HL-60/S4 (cell line): ENCODE data around the gene TP63.
"Not testable (repeated sequence)": the region's sequence is repeated elsewhere in the genome, so short reads cannot be mapped to it uniquely, and the experiment has no call there.

Experiments used
- in situ Hi-C: fragments of 300-500 bp; cut with MboI; formaldehyde crosslinking; loops from 2 replicates; pipeline ENCODE4 v1.14.3; 2022; ENCODE audit warnings: low sequenced_read_pairs

Gene TP63

DNA sequence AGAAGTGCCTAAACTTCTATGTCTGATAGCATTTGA, at the start of gene TP63:
TSS of gene TP63 (plus strand) at position 17 of the 36 bp plus-strand sequence. CDS start 127 bp downstream, outside the sequence.
- in situ Hi-C loops, result no loop called here

DNA sequence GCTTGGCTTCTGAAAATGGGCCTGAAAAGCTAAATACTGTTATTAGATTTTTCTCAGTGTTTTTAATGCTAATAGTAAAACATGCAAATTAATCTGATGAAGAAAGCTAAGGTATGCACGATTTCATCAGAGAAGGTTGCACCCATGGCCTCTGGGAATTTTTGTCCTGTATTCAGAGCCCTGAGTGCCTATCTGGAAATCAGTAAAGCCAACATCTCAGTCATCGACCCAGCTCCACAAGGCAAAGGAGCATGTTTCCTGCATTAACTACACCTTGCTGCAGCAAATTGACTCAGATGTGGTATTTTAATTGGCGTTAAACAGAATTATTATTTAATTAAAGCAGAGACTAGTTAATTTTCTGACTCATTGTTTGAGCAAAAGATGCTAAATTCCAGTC, 49.0 kb upstream of the TP63 start:
- in situ Hi-C loops, result no loop called here

DNA sequence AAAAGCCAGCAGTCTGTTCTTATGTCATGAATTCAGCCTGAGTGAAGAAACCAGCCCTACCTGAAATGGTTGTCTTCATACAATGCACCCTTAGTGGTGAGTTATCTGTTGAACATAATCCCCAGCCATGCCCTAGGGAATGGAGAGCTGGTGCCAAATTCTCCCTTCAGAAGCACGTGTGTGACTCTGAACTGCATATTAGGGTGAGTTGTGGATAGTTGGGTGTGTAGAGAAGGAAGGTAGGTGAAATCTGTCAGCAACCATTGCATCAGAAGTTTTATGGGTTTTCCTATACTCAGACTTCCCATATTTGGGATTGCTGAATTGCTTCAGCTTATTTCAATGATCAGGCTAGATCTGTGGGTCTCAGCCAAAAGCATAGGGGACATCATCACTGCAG, 46.5 kb upstream of the TP63 start:
- in situ Hi-C loops, result no loop called here

DNA sequence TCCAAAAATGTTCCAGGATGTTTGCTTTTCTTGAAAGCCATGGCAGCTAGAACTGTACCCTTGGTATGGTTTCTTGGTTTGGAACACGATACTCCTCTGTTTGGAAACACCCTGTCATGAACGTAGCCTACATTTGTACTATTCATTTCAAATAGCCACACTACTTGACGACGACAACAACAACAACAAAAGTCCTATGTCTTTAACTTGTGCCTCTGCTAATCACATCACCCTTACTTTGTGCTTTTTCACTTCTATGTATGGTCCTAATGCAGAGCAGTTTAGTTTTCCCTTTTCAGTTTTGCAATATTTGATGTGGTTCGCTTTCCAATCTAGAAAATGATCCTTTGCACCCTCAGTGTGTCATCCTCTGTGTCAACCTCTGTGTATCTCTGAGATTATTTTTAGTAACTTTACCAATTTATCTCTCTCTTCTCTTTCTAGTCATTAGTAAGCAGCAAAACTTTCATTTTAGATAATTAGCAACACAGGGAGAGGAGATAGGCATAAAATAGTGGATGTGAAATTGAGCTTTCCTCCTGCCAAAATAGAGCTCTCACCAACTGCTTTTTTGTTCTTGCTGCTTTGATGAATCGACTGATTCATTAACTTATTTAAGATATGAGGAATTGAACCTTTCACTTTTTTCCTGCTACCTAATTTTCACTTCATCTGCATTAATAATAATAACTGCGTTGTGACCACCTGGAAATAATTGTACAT, 44.1 kb upstream of the TP63 start:
- in situ Hi-C loops, result no loop called here

DNA sequence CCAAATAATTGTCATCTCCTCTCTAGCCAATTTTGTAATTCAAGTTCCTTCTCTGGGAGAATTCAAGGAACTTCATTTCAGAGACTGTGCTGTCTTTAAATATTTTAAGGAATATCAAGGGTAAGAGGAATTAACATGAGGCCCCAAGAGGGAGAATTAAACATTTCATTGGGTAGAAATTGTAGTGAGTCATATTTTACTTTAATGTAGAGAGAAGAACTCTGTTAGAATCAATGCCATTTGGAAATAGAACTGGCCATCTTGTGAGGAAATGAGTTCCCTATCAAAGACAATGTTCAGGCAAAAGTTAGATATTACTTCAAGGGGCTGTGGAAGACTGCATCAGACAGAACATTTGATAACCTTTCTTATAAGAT, 43.5 kb upstream of the TP63 start:
- in situ Hi-C loops, result no loop called here

DNA sequence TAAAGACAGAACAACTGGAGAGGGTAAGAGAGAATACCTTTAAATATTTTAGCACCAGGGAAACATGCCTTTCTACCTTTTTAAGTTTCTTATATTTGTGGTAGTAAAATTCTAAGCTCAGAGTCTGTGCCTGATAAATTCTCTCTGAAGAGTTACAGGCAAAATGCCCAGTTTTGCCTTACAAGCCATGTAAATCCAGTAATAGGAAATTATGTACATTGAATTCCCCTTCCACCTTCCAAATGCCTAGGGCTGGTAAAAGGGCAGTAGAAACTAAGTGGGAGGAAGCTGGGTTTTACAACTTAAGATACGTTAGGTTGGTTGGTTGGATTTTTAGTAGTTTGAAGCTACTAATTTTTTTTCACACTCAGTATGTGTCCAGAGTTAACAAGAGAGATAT, 43.1 kb upstream of the TP63 start:
- in situ Hi-C loops, result no loop called here

DNA sequence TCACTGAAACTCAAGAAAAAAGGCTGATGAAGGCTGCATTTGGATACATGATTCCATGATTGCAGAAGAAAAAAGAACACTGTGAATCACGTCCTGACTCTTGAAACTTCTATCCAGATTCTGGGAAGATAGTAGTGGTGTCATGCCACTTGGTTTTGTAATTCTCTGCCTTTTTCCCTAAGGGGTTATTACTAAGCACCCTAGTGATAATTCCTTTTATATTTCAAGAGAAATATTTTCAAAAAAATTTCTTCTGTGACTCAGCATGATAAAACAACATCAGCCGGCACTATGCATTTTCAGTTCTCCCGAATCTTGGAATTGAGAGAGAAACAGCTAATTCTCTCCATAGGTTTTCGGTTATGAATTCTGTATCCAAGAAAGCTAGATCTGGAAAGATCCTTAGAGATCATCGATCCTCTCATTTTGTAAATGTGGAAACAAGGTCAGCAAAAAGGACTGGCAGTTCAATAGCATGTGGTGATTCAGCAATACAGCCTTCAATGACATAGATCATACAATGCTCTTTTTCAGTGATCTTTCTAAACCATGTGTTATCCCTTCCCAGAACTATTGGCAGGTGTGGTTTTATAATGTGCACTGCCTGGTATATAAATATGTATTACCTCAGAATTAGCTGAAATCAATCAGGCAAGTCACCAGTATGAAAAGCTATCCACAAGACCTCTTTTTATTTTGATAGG, 42.6 kb upstream of the TP63 start:
- in situ Hi-C loops, result no loop called here

DNA sequence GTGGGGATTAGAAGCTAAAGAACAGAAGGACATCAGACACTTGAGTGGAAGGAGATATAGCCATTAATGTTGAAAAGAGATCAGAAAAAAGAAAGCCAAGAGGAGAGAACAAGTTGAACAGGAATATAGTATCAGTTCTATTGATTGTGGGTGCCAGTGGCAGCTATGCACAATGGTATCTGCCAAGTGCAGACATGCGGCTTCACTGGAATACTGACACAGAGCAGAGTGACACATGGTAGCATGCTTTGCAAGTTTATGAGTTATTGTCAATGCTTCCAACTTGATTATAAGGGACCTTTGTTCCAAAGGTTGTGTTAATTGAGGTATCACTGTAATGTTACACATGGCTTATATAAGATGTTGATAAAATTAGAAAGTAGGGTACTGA, 42.0 kb upstream of the TP63 start:
- in situ Hi-C loops, result no loop called here

DNA sequence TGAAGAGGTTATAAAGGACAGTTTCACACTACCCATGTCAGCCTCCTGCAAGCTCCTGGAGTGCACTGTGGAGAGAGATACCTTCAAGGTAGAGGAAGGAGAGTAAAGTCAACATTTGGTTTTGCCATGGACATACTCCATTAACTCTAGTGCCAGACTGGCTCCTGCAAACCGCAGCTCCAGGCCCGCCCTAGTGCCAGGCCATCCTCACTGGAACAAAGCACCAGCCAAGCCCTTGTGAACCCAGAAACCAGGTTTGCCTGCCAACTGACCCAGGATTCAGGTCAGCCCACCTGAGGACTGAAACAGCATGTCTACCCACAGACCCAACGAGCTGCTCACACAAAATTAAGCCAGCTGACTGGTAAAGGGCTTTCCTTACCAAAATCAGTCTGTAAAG, 41.0 kb upstream of the TP63 start:
- in situ Hi-C loops, result no loop called here

DNA sequence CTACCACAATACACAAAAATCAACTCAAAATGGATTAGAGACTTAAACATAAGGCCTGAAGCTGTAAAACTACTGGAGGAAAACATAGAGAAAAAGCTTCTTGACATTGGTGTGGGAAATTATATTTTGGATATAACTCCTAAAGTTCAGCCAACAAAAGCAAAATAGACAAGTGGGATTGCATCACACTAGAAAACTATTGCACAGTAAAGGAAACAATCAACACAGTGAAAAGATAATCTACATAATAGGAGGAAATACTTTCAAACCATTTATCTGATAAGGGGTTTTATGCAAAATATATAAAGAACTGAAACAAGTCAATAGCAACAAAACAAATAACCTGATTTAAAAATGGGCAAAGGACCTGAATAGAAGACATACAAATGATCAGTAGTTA, 37.6 kb upstream of the TP63 start:
- in situ Hi-C loops, result no loop called here

DNA sequence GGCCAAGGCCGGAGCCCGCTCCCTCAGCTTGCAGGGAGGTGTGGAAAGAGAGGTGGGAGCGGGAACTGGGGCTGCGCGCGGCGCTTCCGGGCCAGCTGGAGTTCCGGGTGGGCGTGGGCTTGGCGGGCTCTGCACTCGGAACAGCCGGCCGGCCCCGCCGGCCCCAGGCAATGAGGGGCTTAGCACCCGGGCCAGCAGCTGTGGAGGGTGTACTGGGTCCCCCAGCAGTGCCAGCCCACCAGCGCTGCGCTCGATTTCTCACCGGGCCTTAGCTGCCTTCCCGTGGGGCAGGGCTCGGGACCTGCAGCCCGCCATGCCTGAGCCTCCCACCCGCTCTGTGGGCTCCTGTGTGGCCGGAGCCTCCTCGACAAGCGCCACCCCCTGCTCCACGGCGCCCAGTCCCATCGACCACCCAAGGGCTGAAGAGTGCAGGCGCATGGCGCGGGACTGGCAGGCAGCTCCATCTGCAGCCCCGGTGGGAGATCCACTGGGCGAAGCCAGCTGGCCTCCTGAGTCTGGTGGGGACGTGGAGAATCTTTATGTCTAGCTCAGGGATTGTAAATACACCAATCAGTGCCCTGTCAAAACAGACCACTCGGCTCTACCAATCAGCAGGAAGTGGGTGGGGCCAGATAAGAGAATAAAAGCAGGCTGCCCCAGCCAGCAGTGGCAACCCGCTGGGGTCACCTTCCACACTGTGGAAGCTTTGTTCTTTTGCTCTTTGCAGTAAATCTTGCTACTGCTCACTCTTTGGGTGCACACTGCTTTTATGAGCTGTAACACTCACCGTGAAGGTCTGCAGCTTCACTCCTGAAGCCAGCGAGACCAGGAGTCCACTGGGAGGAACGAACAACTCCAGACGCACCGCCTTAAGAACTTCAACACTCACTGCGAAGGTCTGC, 34.9 kb upstream of the TP63 start:
- in situ Hi-C loops, result not testable (repeated sequence)

DNA sequence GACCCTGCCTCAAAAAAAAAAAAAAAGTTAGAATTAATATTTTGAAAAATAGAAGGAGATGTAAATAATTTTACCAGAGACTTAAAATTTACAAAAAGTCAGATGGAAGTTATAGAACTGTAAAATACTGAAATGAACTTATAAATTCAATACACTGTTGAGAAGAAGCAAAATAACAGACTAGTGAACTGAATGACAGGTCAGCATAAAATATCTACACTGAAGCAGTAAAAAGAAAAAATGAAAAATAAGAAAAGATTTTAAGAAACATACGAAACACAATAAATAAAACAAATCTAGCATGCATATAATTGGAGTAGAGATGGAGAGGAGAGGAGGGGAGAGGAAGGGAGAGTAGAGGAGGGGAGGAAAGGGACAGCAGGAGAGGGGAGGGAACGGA, 33.3 kb upstream of the TP63 start:
- in situ Hi-C loops, result no loop called here

DNA sequence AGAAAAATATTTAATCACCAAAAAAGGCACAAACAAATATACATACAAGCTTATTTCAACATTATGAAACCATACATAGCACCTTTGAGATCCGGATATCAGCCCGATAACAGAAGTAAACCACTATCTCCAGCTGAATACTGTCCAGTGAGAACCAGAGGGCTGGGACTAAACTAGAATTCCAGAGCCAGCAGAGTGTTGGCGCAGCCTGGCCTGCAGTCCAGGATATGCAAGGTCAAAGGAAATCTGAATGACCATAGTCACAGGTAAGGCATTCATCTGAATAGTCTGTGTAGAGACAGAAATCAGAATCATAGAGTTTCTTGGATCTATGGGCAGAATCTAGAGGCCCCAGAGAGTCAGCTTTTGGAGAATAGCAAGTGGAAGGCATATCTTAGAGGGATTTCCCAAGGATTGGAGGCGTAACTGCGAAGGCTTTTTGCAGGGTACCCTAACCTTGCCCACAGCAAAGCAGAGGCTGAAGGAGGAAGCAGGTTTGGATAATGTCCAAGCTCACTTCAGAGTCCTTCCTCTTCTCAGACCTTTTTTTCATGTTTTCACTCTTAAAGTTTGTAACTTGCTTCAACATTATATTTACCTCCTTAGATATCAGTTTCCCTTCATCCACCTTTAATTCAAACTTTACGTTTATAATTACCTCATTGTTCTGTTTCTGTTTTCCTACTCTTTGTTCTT, 32.5 kb upstream of the TP63 start:
- in situ Hi-C loops, result no loop called here

DNA sequence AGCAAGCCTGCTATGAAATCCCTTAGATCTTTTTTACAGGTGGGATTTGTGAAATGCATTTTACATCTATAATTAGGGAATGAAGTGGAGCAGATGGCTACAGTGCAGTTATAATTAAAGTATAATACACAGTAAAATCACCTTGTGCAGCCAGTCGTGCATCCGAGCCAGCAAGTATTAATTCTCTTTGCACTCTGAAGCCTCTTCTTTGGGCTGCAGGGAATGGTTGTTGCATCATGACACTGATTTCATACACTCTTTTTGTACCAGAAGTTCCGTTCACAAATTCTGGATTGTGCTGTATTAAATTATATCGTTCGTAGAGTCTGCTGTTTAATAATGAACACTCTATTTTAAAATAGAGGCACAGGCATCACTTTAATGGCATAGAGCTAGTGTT, 28.7 kb upstream of the TP63 start:
- in situ Hi-C loops, result no loop called here

DNA sequence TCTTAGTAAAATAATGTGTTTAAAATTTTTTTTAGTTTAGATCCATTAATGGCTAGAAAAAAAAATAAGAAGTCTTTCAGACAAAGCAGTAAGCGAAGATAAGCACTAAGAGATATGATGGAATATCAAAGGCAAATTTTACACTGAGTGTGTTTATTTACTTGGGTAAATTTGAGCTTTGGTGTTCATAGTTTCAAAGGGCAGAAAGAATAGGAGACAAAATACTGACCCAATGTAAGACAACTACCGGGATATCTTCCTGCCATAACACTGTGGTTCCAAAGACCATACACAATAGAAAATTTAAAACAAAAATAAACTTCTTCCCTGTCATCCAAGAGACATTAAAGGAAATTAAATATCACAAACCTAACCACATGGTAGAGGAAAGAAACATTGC, 25.5 kb upstream of the TP63 start:
- in situ Hi-C loops, result no loop called here

DNA sequence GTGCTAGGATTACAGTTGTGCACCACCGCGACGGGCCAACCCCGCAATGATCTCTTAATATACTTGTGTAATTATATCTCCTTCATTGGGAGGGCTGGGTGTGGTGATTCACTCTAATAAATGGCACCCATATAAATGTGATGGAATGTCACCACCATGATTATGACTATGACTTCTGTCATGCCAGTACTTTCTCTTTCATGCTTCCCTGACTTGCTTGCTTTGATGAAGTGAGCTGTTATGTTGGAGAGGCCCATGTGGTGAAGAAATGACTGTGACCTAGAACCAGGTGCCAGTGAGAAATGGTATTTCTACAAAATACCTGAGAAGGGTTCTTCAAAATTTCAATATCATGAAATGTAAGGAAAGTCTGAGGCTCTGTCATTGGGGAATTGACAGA, 24.4 kb upstream of the TP63 start:
- in situ Hi-C loops, result no loop called here

DNA sequence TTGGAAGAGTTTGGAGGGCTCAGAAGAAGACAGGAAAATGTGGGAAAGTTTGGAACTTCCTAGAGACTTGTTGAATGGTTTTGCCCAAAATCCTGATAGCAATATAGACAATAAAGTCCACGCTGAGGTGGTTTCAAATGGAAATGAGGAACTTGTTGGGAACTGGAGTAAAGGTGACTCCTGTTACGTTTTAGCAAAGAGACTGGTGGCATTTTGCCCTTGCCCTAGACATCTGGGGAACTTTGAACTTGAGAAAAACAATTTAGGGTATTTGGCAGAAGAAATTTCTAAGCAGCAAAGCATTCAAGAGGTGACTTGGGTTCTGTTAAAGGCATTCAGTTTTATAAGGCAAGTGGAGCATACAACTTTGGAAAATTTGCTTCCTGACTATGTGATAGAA, 18.5 kb upstream of the TP63 start:
- in situ Hi-C loops, result not testable (repeated sequence)

DNA sequence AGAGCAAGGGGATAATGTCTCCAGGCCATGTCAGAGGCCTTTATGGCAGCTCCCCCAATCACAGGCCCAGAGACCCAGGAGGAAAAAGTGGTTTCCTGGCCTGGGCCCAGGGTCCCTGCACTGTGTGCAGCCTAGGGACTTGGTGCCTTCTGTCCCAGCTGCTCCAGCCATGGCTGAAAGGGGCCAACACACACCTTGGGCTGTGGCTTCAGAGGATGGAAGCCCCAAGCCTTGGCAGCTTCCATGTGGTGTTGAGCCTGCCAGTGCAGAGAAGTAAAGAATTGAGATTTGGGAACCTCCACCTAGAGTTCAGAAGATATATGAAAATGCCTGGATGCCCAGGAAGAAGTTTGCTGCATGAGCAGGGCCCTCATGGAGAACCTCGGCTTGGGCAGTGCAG, 18.1 kb upstream of the TP63 start:
- in situ Hi-C loops, result no loop called here

DNA sequence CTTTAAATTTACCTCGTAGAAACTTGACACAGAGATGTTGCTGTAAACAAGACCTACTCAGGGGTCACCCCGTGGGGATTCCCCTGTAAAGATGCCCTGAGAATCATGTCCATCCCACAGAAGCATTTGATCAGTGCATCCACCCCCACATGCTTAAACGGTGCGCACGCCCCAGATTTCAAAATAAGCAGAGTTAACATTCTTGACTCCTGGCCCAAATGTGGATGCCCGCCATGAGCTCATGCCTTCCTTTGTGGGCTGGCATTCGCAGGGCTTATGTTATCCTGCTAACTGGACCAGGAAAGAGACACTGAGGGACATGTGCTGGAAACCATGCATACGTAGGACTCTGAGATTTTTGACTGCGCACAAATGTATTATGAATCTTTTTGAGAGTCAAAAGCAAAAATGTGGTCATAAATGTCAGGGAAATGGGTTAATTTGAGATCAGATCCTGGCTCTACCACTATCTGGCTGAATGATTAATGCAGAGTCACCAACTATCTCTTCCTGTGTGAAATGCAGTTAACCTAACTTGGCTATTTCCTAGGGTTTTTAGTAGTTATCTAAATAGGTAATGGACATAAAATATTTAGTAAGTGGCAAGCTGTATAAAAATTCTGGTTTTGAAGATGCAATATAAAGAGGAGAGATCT, 9.1 kb upstream of the TP63 start:
- in situ Hi-C loops, result no loop called here

DNA sequence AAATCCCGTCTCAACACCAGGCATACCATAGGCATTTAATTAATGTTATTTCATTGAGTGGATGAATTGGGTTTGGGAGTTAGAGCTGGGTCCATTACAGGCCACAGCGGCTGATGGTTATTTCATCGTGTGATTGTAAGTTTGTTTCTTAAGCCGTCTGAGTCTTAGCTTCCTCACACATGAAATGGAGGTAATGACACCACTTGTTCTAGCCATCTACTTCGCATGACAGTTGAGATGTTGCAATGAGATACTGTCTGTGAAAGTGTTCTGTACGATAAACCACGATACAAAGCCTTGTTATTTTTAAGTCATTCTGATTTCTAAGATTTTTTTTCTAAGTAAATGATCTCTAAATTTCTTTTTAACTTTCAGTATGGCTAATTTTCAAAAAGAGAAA, 8.6 kb upstream of the TP63 start:
- in situ Hi-C loops, result no loop called here

DNA sequence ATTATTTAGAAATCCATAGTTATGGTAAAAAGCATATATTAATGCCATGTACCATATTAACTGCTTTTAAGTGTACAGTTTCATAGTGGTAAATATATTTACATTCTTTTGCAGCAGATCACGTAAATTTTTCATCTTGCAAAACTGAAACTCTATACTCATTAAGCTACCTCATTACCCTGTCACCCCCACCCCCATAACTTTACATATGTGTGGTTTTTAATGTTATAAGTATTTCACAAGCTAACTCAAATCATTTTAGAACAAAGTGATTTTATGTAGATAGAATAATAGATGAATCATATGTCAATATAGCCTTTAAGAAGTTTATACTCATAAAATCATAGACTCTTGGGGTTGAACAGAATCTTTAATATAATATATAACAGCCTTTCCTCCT, 7.1 kb upstream of the TP63 start:
- in situ Hi-C loops, result no loop called here
